ENCODE measurements around the gene PLIN1.

Gene PLIN1

GRCh38 chr15:89672221-89673164 is 6.7 kb downstream of the PLIN1 start:
- DNase-seq (ENCODE audit: low spot score), result no peak

GRCh38 chr15:89671687-89672086 is 7.5 kb downstream of the PLIN1 start:
- DNase-seq (ENCODE audit: low spot score), result no peak

- no peak for DNase-seq (ENCODE audit: low spot score)
Measured at GRCh38 chr15:89670971-89671560, 8.1 kb downstream of the PLIN1 start.

GRCh38 chr15:89669941-89670340 is 9.2 kb downstream of the PLIN1 start:
- no peak for DNase-seq (ENCODE audit: low spot score)

GRCh38 chr15:89669309-89669865 is 9.8 kb downstream of the PLIN1 start:
- no peak for DNase-seq (ENCODE audit: low spot score)

GRCh38 chr15:89668171-89668570 is 11.0 kb downstream of the PLIN1 start:
- DNase-seq (ENCODE audit: low spot score), result no peak

GRCh38 chr15:89667706-89667960 is 11.5 kb downstream of the PLIN1 start:
- no peak for DNase-seq (ENCODE audit: low spot score)

GRCh38 chr15:89666858-89667705 is 12.1 kb downstream of the PLIN1 start:
- DNase-seq (ENCODE audit: low spot score), result no peak

GRCh38 chr15:89666184-89666857 is 12.8 kb downstream of the PLIN1 start:
- no peak for DNase-seq (ENCODE audit: low spot score)

- peak; percentile 54 for DNase-seq (ENCODE audit: low spot score)
Measured at GRCh38 chr15:89665449-89666181, 13.6 kb downstream of the PLIN1 start.

GRCh38 chr15:89664441-89665350 is 14.5 kb downstream of the PLIN1 start:
- DNase-seq (ENCODE audit: low spot score), result no peak

- DNase-seq (ENCODE audit: low spot score), result no peak
Measured at GRCh38 chr15:89662893-89663626, 16.1 kb downstream of the PLIN1 start.

GRCh38 chr15:89660556-89660955 is 18.6 kb downstream of the PLIN1 start:
- DNase-seq (ENCODE audit: low spot score), result no peak

GRCh38 chr15:89659295-89659694 is 19.9 kb downstream of the PLIN1 start:
- no peak for DNase-seq (ENCODE audit: low spot score)

- DNase-seq (ENCODE audit: low spot score), result no peak
Measured at GRCh38 chr15:89657686-89658200, 21.4 kb downstream of the PLIN1 start.

GRCh38 chr15:89656116-89656815 is 22.9 kb downstream of the PLIN1 start:
- DNase-seq (ENCODE audit: low spot score), result no peak

- peak; percentile 47 for DNase-seq (ENCODE audit: low spot score)
Measured at GRCh38 chr15:89654847-89655805, 24.0 kb downstream of the PLIN1 start, which contains the start of gene KIF7. Gene KIF7 (minus strand): TSS chr15:89655467. CDS start chr15:89652930, 2,537 bp downstream.
